K562 (cell line): ENCODE measurements around the gene SMARCB1. TPM values are rescaled to one million over a fixed set of nuclear protein-coding genes. Genes with fewer than 3 reads are reported as not detected.

Experiments used
- ATAC-seq: fragments of 200-7000 bp; cut with Tn5 transposase; 3 replicates; pipeline ENCODE4 v1.9.1; 2020; ENCODE audit warnings: moderate library complexity
- BruUV-seq: library from RNA; stranded (reverse); fragments of 400-500 nt; replicated peaks from 2 replicates; lab custom pipeline; 2021; lab: Mats Ljungman, UMichigan
- CTCF ChIA-PET: fragments of 300-600 bp; formaldehyde crosslinking; extraction: SDS; loops from one replicate; lab custom pipeline; 2021; ENCODE audit warnings: low intra/inter-chr PET ratio; lab: Yijun Ruan, JAX
- POLR2A ChIA-PET: fragments of 300-600, 350-650 bp; sonication (Branson Sonifier 250); formaldehyde crosslinking; extraction: SDS; loops from one replicate; lab custom pipeline; 2021; ENCODE audit warnings: antibody characterized with exemption, inconsistent platforms; lab: Yijun Ruan, JAX
- DNase-seq, 4 experiments: peaks; one replicate each; pipeline versions ENCODE4 v3.0.0 to v3.0.0-alpha.2; 2011 to 2018; ENCODE audit warnings: low spot score in 3 of 4, mixed read lengths in 3 of 4; ENCODE audit errors: extremely low read depth in 1 of 4
- FAIRE-seq: peaks from 2 replicates; lab custom pipeline; 2011; peaks lifted over from hg19 to GRCh38; lab: Jason Lieb, UNC
- H2AFZ ChIP-seq: 2 replicates; pipeline ENCODE4 v1.6.0; 2011; ENCODE audit warnings: low read depth, low read length, control low read depth, inconsistent platforms
- H3K27ac ChIP-seq: fragments of 200-600 bp; 3 replicates; pipeline ENCODE4 v1.8.0; 2011; ENCODE audit warnings: low read depth, mild to moderate bottlenecking, control low read depth, inconsistent platforms, low read length, moderate library complexity, mixed read lengths; ENCODE audit errors: extremely low read depth
- H3K27me3 ChIP-seq, 2 experiments: fragments of 300-600 bp in 1 of 2; 2 replicates in 1 of 2; 3 replicates in 1 of 2; pipeline versions ENCODE4 v1.6.0 to v1.8.0; 2011; ENCODE audit warnings: inconsistent platforms in 2 of 2, low read length in 2 of 2, mild to moderate bottlenecking in 1 of 2, mixed read lengths in 1 of 2, moderate library complexity in 1 of 2; ENCODE audit not compliant: control insufficient read depth in 2 of 2, insufficient read depth in 2 of 2
- H3K36me3 ChIP-seq: fragments of 300-600 bp; 3 replicates; pipeline ENCODE4 v1.8.0; 2011; ENCODE audit warnings: mild to moderate bottlenecking, low read length, inconsistent platforms; ENCODE audit not compliant: control insufficient read depth, insufficient read depth
- H3K4me1 ChIP-seq, 2 experiments: fragments of 200-600 bp in 1 of 2; replicated peaks in 1 of 2; 2 replicates in 1 of 2; 3 replicates in 1 of 2; pipeline versions ENCODE4 v1.5.1 to v1.8.0; 2011; ENCODE audit warnings: inconsistent platforms in 2 of 2, low read length in 2 of 2, mild to moderate bottlenecking in 1 of 2, mixed read lengths in 1 of 2, moderate library complexity in 1 of 2; ENCODE audit not compliant: control insufficient read depth in 2 of 2, insufficient read depth in 2 of 2
- H3K4me2 ChIP-seq: 2 replicates; pipeline ENCODE4 v1.6.1; 2011; ENCODE audit warnings: low read length, control low read depth, inconsistent platforms, mixed read lengths; ENCODE audit not compliant: insufficient read depth
- H3K4me3 ChIP-seq: fragments of 200-600 bp; sonication (generic), shearing (Covaris generic); 2 replicates; pipeline ENCODE4 v1.5.1; 2016; ENCODE audit warnings: control low read depth, inconsistent platforms
- H3K79me2 ChIP-seq: fragments of 200-600 bp; 3 replicates; pipeline ENCODE4 v1.8.0; 2011; ENCODE audit warnings: low read length, inconsistent platforms; ENCODE audit not compliant: control insufficient read depth, insufficient read depth
- H3K9ac ChIP-seq, 2 experiments: 2 replicates each; pipeline versions ENCODE4 v1.6.0 to v1.6.1; 2011; ENCODE audit warnings: low read depth in 2 of 2, low read length in 2 of 2, control low read depth in 1 of 2, inconsistent platforms in 1 of 2, mild to moderate bottlenecking in 1 of 2, mixed read lengths in 1 of 2; ENCODE audit not compliant: insufficient read depth in 1 of 2
- H3K9me1 ChIP-seq: one replicate; pipeline ENCODE4 v1.6.0; 2011; ENCODE audit warnings: inconsistent platforms, mild to moderate bottlenecking, low read length, moderate library complexity; ENCODE audit not compliant: control insufficient read depth, insufficient read depth
- H3K9me3 ChIP-seq: replicated peaks from 2 replicates; pipeline ENCODE4 v1.5.1; 2011; ENCODE audit warnings: low read depth, low read length, inconsistent platforms; ENCODE audit not compliant: control insufficient read depth, insufficient read depth
- H4K20me1 ChIP-seq: replicated peaks from 2 replicates; pipeline ENCODE4 v1.6.1; 2011; ENCODE audit warnings: low read length, inconsistent platforms, mixed read lengths; ENCODE audit not compliant: control insufficient read depth, insufficient read depth
- FOXJ2 ChIP-seq: fragments of 200-800 bp; sonication (Bioruptor generic); IDR thresholded peaks from 2 replicates; pipeline ENCODE4 v1.6.1; 2016; ENCODE audit warnings: missing genetic modification characterization, missing compliant biosample characterization
- GABPA ChIP-seq: fragments of 200-800 bp; sonication (Bioruptor generic); conservative IDR thresholded peaks from 2 replicates; pipeline ENCODE4 v1.6.1; 2016; ENCODE audit warnings: low read depth, missing genetic modification characterization, missing compliant biosample characterization
- GTF2E2 ChIP-seq: fragments of 200-800 bp; sonication (Bioruptor generic); IDR thresholded peaks from 2 replicates; pipeline ENCODE4 v1.6.1; 2016; ENCODE audit warnings: missing genetic modification characterization, missing compliant biosample characterization
- MLLT1 ChIP-seq, 2 experiments: fragments of 450-650 bp; IDR thresholded peaks; 2 replicates each; pipeline ENCODE4 v1.6.1; 2016
- NFXL1 ChIP-seq: fragments of 450-650 bp; formaldehyde crosslinking; IDR thresholded peaks from 2 replicates; pipeline ENCODE4 v1.4.0; 2021; ENCODE audit warnings: mild to moderate bottlenecking
- POLR2AphosphoS5 ChIP-seq: IDR thresholded peaks from 2 replicates; pipeline ENCODE4 v1.6.1; 2011; ENCODE audit warnings: mild to moderate bottlenecking, low read depth, low read length, moderate library complexity; ENCODE audit not compliant: control insufficient read depth, insufficient read depth
- TARDBP ChIP-seq: fragments of 450-650 bp; IDR thresholded peaks from 2 replicates; pipeline ENCODE4 v1.6.1; 2016
- TCF15 ChIP-seq: fragments of 250-450 bp; sonication (Bioruptor Pico); IDR thresholded peaks from 2 replicates; pipeline ENCODE4 v1.8.0; 2022; ENCODE audit warnings: moderate library complexity, mild to moderate bottlenecking, inconsistent platforms
- TFAM ChIP-seq: fragments of 250-450 bp; sonication (Bioruptor Pico); conservative IDR thresholded peaks from 2 replicates; pipeline ENCODE4 v1.5.0; 2021; ENCODE audit warnings: mild to moderate bottlenecking, moderate library complexity
- ZBTB5 ChIP-seq: fragments of 450-650 bp; IDR thresholded peaks from 2 replicates; pipeline ENCODE4 v1.6.1; 2017; ENCODE audit warnings: antibody characterized with exemption
- ZBTB7A ChIP-seq: IDR thresholded peaks from 2 replicates; pipeline ENCODE4 v1.6.1; 2011; ENCODE audit warnings: low read depth, mild to moderate bottlenecking, low read length, moderate library complexity, borderline replicate concordance; ENCODE audit not compliant: control insufficient read depth
- ZNF197 ChIP-seq: fragments of 200-800 bp; sonication (Bioruptor generic); IDR thresholded peaks from 2 replicates; pipeline ENCODE4 v1.6.1; 2016; ENCODE audit warnings: low read depth, missing genetic modification characterization, missing compliant biosample characterization
- WGBS: fragments of 100-300 bp; shearing (Covaris generic); methylation state at CpG from one replicate; pipeline ENCODE4 v1.1.6; 2016; ENCODE audit warnings: low coverage, mixed read lengths; ENCODE audit not compliant: insufficient coverage; ENCODE audit errors: missing lambda C conversion rate; 5-methylcytosine and 5-hydroxymethylcytosine counted together
- in situ Hi-C: fragments of 300-500 bp; cut with MboI; formaldehyde crosslinking; loops from 4 replicates; pipeline ENCODE4 v1.15.0; 2018; ENCODE audit warnings: inconsistent platforms, mixed read lengths
- intact Hi-C: fragments of 100-400 bp; cut with micrococcal nuclease; formaldehyde crosslinking; loops from 2 replicates; pipeline ENCODE4 v1.14.2; 2022
- polyA plus RNA-seq, 8 experiments: library from polyadenylated mRNA; depleted of rRNA in 4 of 8; stranded (reverse) in 5 of 8; unstranded in 3 of 8; fragments of >200 nt; fragmentation: Nextera tagmentation in 2 of 8; fragmentation: Illumina TruSeq in 1 of 8; extraction: Ambion mirVana in 2 of 8; extraction: Trizol in 1 of 8; gene quantifications; 2 replicates each; pipeline versions ENCODE4 v1.2.1 to v1.2.3, GENCODE V29; 2011 to 2014; ENCODE audit warnings: inconsistent platforms in 1 of 8, missing spikeins in 1 of 8
- total RNA-seq, 7 experiments: library from RNA; depleted of rRNA in 6 of 7; stranded (reverse); fragments of >200 nt in 6 of 7; fragmentation: Illumina TruSeq in 2 of 7; extraction: Trizol in 2 of 7; gene quantifications; 2 replicates each; pipeline versions ENCODE4 v1.2.1 to v1.2.3, GENCODE V29; 2011 to 2021; ENCODE audit warnings: low replicate concordance in 1 of 7

SMARCB1 gene
- total and polyA plus RNA-seq, 9 of the 15 experiments (the other 6 are each of a cell fraction or from before 2014, with no cell fraction given), result 1.2 to 113 (median 65.4) TPM

- no peaks in the 10 kb centered on the region for H3K9me1 ChIP-seq
- no peak overlapping the region for H3K4me3 ChIP-seq
- no TSS peak for BruUV-seq
- TF ChIP-seq MLLT1 (IDR thresholded peaks at IDR 0.05), result no peak
- TF ChIP-seq POLR2AphosphoS5, result no peak
- TF ChIP-seq ZBTB5, result no peak
- TF ChIP-seq NFXL1 (CRISPR knock-in tag), result no peak
- no peak for TF ChIP-seq TCF15 (CRISPR knock-in tag)
- TF ChIP-seq GTF2E2 (tag), result no peak
- no peak for TF ChIP-seq ZNF197
- TF ChIP-seq TARDBP, result no peak
- no peak for TF ChIP-seq ZBTB7A
- no peak for TF ChIP-seq FOXJ2
- TF ChIP-seq TFAM (CRISPR knock-in tag), result no peak
- TF ChIP-seq GABPA (tag), result no peak
- TF ChIP-seq, all 486 proteins: peak for 0
- no peak for ATAC-seq
- intact Hi-C loops (no loop called here), in situ Hi-C loops (no loop called here)
- 86% methylated on average over 4 of the region's 4 CpGs for WGBS
- no peaks in the 10 kb centered on the region for H3K27me3 ChIP-seq
- H3K4me1 ChIP-seq, result peaks cover 12 to 15% of the 10 kb centered on the region in 2 experiments; a peak in 3 of 5 replicates
- no peak overlapping the region for H3K27ac ChIP-seq
- FAIRE-seq, result no peak
- peaks cover 44% of the 10 kb centered on the region for H3K36me3 ChIP-seq
- DNase-seq, result no peak
- no peak overlapping the region for H3K4me2 ChIP-seq
- CTCF ChIA-PET, result no interaction called here
- no peaks in the 10 kb centered on the region for H3K9me3 ChIP-seq
- peaks cover 10% of the 10 kb centered on the region for H4K20me1 ChIP-seq
- POLR2A ChIA-PET, result interaction anchor here (0.6 to 1.3 kb wide), 2 partner anchors 12 to 1607 kb away, joined by 3 read pairs; no protein-coding TSS in a partner anchor
- no peak overlapping the region for H3K9ac ChIP-seq
- peaks cover 44% of the 10 kb centered on the region for H3K79me2 ChIP-seq
- no peak overlapping the region for H2AFZ ChIP-seq
These were observed 2.9 kb downstream of the SMARCB1 start for GRCh38 chr22:23789638-23790037.
